Fibroblast of lung (primary cell): ENCODE data around the gene CORO1C.

Experiments used
- CTCF ChIP-seq, 2 donors: IDR thresholded peaks in 1 of 2; conservative IDR thresholded peaks in 1 of 2; 1 replicate in 1 of 2; 2 replicates in 1 of 2; pipeline ENCODE4 v1.5.1; 2011 to 2012; ENCODE audit warnings: low read length in 2 of 2, control low read depth in 1 of 2, inconsistent platforms in 1 of 2, low read depth in 1 of 2, mild to moderate bottlenecking in 1 of 2
- EZH2 ChIP-seq: IDR thresholded peaks from 2 replicates; pipeline ENCODE4 v1.5.1; 2012; ENCODE audit warnings: low read length, control low read depth, mild to moderate bottlenecking; ENCODE audit errors: missing control alignments

GRCh38 chr12:108604208-108604941, 126.9 kb downstream of the CORO1C start:
- TF ChIP-seq CTCF (conservative IDR thresholded peaks at IDR 0.05 in 1 of 2, IDR thresholded peaks at IDR 0.05 in 1 of 2; ENCODE audit: low read depth in 1 of 2, low read length in 2 of 2) (no peak), EZH2 (no peak)
